GM23338 (cell line): ENCODE data around the gene LCA5. TPM values are rescaled to one million over a fixed set of nuclear protein-coding genes. Genes with fewer than 3 reads are reported as not detected.

Experiments used
- ATAC-seq: fragments of 200-7000 bp; cut with Tn5 transposase; 3 replicates; pipeline ENCODE4 v1.9.1; 2020
- DNase-seq: peaks from one replicate; pipeline ENCODE4 v3.0.0-alpha.2; 2015; ENCODE audit warnings: low spot score
- H2AFZ ChIP-seq: fragments of 200-600 bp; sonication (generic); 2 replicates; pipeline ENCODE4 v1.8.0; 2016; ENCODE audit warnings: antibody characterized with exemption, mild to moderate bottlenecking, moderate library complexity
- H3F3A ChIP-seq: fragments of 200-600 bp; sonication (generic); replicated peaks from 2 replicates; pipeline ENCODE4 v1.8.0; 2017; ENCODE audit warnings: antibody characterized with exemption, mixed run types, low read depth
- H3K27ac ChIP-seq: fragments of 200-600 bp; sonication (generic); 2 replicates; pipeline ENCODE4 v1.6.1; 2016; ENCODE audit warnings: low read depth
- H3K27me3 ChIP-seq: fragments of 200-600 bp; sonication (generic); 2 replicates; pipeline ENCODE4 v1.8.0; 2016; ENCODE audit warnings: mild to moderate bottlenecking, mixed run types, moderate library complexity; ENCODE audit not compliant: insufficient read depth
- H3K36me3 ChIP-seq: fragments of 200-600 bp; sonication (generic); 2 replicates; pipeline ENCODE4 v1.8.0; 2016; ENCODE audit warnings: mild to moderate bottlenecking; ENCODE audit not compliant: insufficient read depth
- H3K4me1 ChIP-seq: fragments of 200-600 bp; sonication (generic); 2 replicates; pipeline ENCODE4 v1.8.0; 2016; ENCODE audit warnings: mild to moderate bottlenecking, moderate library complexity; ENCODE audit not compliant: insufficient read depth
- H3K4me2 ChIP-seq: fragments of 200-600 bp; sonication (generic); 2 replicates; pipeline ENCODE4 v1.7.1; 2017; ENCODE audit warnings: mixed run types
- H3K4me3 ChIP-seq: fragments of 200-600 bp; sonication (generic); 2 replicates; pipeline ENCODE4 v1.6.1; 2016; ENCODE audit warnings: mixed run types
- H3K79me2 ChIP-seq: fragments of 200-600 bp; sonication (generic); replicated peaks from 2 replicates; pipeline ENCODE4 v1.8.0; 2017; ENCODE audit warnings: mild to moderate bottlenecking; ENCODE audit not compliant: insufficient read depth
- H3K9me2 ChIP-seq: fragments of 200-600 bp; sonication (generic); 2 replicates; pipeline ENCODE4 v1.8.0; 2017; ENCODE audit not compliant: insufficient read depth
- H4K20me1 ChIP-seq: fragments of 200-600 bp; sonication (generic); replicated peaks from 2 replicates; pipeline ENCODE4 v1.8.0; 2017; ENCODE audit warnings: mild to moderate bottlenecking; ENCODE audit not compliant: insufficient read depth
- H3K27ac Mint-ChIP-seq: 2 replicates; pipeline ENCODE4 v1.8.0; 2020; ENCODE audit warnings: inconsistent platforms, mild to moderate bottlenecking, moderate library complexity, mixed read lengths
- H3K27me3 Mint-ChIP-seq: 3 replicates; pipeline ENCODE4 v1.8.0; 2022; ENCODE audit warnings: low read depth, mild to moderate bottlenecking, moderate library complexity, mixed read lengths, inconsistent platforms; ENCODE audit not compliant: insufficient read depth, poor library complexity
- H3K36me3 Mint-ChIP-seq: 3 replicates; pipeline ENCODE4 v1.8.0; 2021; ENCODE audit warnings: low read depth, mild to moderate bottlenecking, inconsistent platforms, moderate library complexity, mixed read lengths
- H3K4me1 Mint-ChIP-seq: 3 replicates; pipeline ENCODE4 v1.8.0; 2020; ENCODE audit warnings: mild to moderate bottlenecking, inconsistent platforms, mixed read lengths
- H3K4me3 Mint-ChIP-seq: 3 replicates; pipeline ENCODE4 v1.8.0; 2021; ENCODE audit warnings: moderate library complexity, mild to moderate bottlenecking, inconsistent platforms, mixed read lengths
- H3K9me3 Mint-ChIP-seq: 3 replicates; pipeline ENCODE4 v1.8.0; 2020; ENCODE audit warnings: moderate library complexity, mild to moderate bottlenecking, inconsistent platforms, mixed read lengths
- CREB1 ChIP-seq: fragments of 250-450 bp; sonication (Bioruptor Pico); IDR thresholded peaks from 2 replicates; pipeline ENCODE4 v1.5.0; 2020; ENCODE audit warnings: low read depth, mild to moderate bottlenecking, moderate library complexity
- CTCF ChIP-seq, 2 experiments: fragments of 200-600 bp in 1 of 2; sonication (generic) in 1 of 2; conservative IDR thresholded peaks; 2 replicates each; pipeline versions ENCODE4 v1.5.1 to v1.6.1; 2016 to 2017; ENCODE audit warnings: antibody characterized with exemption in 2 of 2, low read depth in 2 of 2, mild to moderate bottlenecking in 2 of 2, moderate library complexity in 1 of 2
- ETS1 ChIP-seq: IDR thresholded peaks from 2 replicates; pipeline ENCODE4 v1.6.1; 2016; ENCODE audit warnings: antibody characterized with exemption
- EZH2 ChIP-seq: fragments of 200-600 bp; sonication (generic); IDR thresholded peaks from one replicate; pipeline ENCODE4 v1.8.0; 2017; ENCODE audit warnings: antibody characterized with exemption, mild to moderate bottlenecking, low read depth; ENCODE audit not compliant: unreplicated experiment
- EZH2phosphoT487 ChIP-seq: fragments of 200-600 bp; sonication (generic); IDR thresholded peaks from one replicate; pipeline ENCODE4 v1.8.1; 2018; ENCODE audit warnings: antibody characterized with exemption; ENCODE audit not compliant: unreplicated experiment
- JUNB ChIP-seq: IDR thresholded peaks from one replicate; pipeline ENCODE4 v1.6.1; 2016; ENCODE audit warnings: antibody characterized with exemption; ENCODE audit not compliant: unreplicated experiment
- NANOG ChIP-seq: IDR thresholded peaks from 2 replicates; pipeline ENCODE4 v1.6.1; 2016; ENCODE audit warnings: antibody characterized with exemption, borderline replicate concordance
- POLR2AphosphoS5 ChIP-seq: IDR thresholded peaks from 2 replicates; pipeline ENCODE4 v1.6.1; 2016; ENCODE audit warnings: antibody characterized with exemption, low read depth
- REST ChIP-seq: IDR thresholded peaks from one replicate; pipeline ENCODE4 v1.6.1; 2018; ENCODE audit warnings: antibody characterized with exemption; ENCODE audit not compliant: unreplicated experiment
- STAT1 ChIP-seq: IDR thresholded peaks from one replicate; pipeline ENCODE4 v1.6.1; 2016; ENCODE audit warnings: antibody characterized with exemption; ENCODE audit not compliant: unreplicated experiment
- ZNF114 ChIP-seq: fragments of 250-450 bp; sonication (Bioruptor Pico); IDR thresholded peaks from 2 replicates; pipeline ENCODE4 v1.5.0; 2020; ENCODE audit warnings: mild to moderate bottlenecking, moderate library complexity
- ZNF331 ChIP-seq: fragments of 250-450 bp; sonication (Bioruptor Pico); IDR thresholded peaks from 2 replicates; pipeline ENCODE4 v1.5.0; 2020; ENCODE audit warnings: low read depth, mild to moderate bottlenecking, moderate library complexity
- ZNF462 ChIP-seq: fragments of 250-450 bp; sonication (Bioruptor Pico); IDR thresholded peaks from 2 replicates; pipeline ENCODE4 v1.5.0; 2020; ENCODE audit warnings: mild to moderate bottlenecking, moderate library complexity
- polyA plus RNA-seq: library from polyadenylated mRNA; unstranded; fragments of >200 nt; fragmentation: Nextera tagmentation; extraction: Ambion mirVana; gene quantifications from 2 replicates; pipeline ENCODE4 v1.2.1, GENCODE V29; 2016
- total RNA-seq: library from RNA; depleted of rRNA; stranded (reverse); fragments of >200 nt; shearing (Covaris generic); gene quantifications from 2 replicates; pipeline ENCODE4 v1.2.3, GENCODE V29; 2014

LCA5 gene
- total and polyA plus RNA-seq, 2 experiments from 2014 or later, result 4.2 TPM

- no peak overlapping the region for H3K27ac ChIP-seq
- H2AFZ ChIP-seq, result no peak overlapping the region
- TF ChIP-seq CTCF (conservative IDR thresholded peaks at IDR 0.05; ENCODE audit: low read depth in 2 of 2), result no peak
- no peak for TF ChIP-seq EZH2phosphoT487
- TF ChIP-seq CREB1, result no peak
- TF ChIP-seq JUNB, result no peak
- TF ChIP-seq ZNF331, result no peak
- TF ChIP-seq ZNF114, result no peak
- TF ChIP-seq ETS1, result no peak
- no peak for TF ChIP-seq ZNF462
- no peak for TF ChIP-seq REST
- no peak for TF ChIP-seq POLR2AphosphoS5
- no peak for TF ChIP-seq EZH2
- no peak for TF ChIP-seq STAT1
- no peak for TF ChIP-seq NANOG
- no peaks in the 10 kb centered on the region; the same call in 1 of the 2 replicates for H4K20me1 ChIP-seq
- DNase-seq (no peak), ATAC-seq (no peak)
- H3K79me2 ChIP-seq, result no peaks in the 10 kb centered on the region
- H3K27me3 Mint-ChIP-seq, result no peaks in the 10 kb centered on the region
- H3K27me3 ChIP-seq, result no peaks in the 10 kb centered on the region
- H3K4me3 ChIP-seq, result no peak overlapping the region
- H3K27ac Mint-ChIP-seq, result no peak overlapping the region
- H3K9me2 ChIP-seq, result peaks cover 4% of the 10 kb centered on the region; the same call in 1 of the 2 replicates
- H3K36me3 ChIP-seq, result no peaks in the 10 kb centered on the region
- H3K4me1 ChIP-seq, result no peaks in the 10 kb centered on the region
- no peaks in the 10 kb centered on the region for H3F3A ChIP-seq
- H3K9me3 Mint-ChIP-seq, result 0 out of 3 replicates have a peak, but pooled peaks cover under 1% of the 10 kb centered on the region
- no peak overlapping the region for H3K4me2 ChIP-seq
- H3K4me3 Mint-ChIP-seq, result no peak overlapping the region
- peaks cover 4% of the 10 kb centered on the region for H3K4me1 Mint-ChIP-seq
- no peaks in the 10 kb centered on the region for H3K36me3 Mint-ChIP-seq
These were observed 101.5 kb downstream of the LCA5 start for GRCh38 chr6:79435746-79436145.
